Esophagus squamous epithelium (tissue), 4 donors: ENCODE data around the gene SYT14.

ENCODE experiments used
- POLR2A ChIP-seq, 4 donors: fragments of 450-650 bp; IDR thresholded peaks; one replicate each; pipeline ENCODE4 v1.6.1; 2017; ENCODE audit warnings: antibody characterized with exemption in 4 of 4, mild to moderate bottlenecking in 4 of 4, moderate library complexity in 3 of 4
- TF ChIP-seq, protein P1 (sequence below), 6 experiments: fragments of 450-650 bp in 4 of 6; fragments of 200-600 bp in 2 of 6; sonication (generic) in 2 of 6; IDR thresholded peaks; one replicate each; pipeline ENCODE4 v1.5.1; 2016 to 2019; ENCODE audit warnings: antibody characterized with exemption in 6 of 6, mild to moderate bottlenecking in 4 of 6, moderate library complexity in 4 of 6

- TF ChIP-seq, protein P1, sequence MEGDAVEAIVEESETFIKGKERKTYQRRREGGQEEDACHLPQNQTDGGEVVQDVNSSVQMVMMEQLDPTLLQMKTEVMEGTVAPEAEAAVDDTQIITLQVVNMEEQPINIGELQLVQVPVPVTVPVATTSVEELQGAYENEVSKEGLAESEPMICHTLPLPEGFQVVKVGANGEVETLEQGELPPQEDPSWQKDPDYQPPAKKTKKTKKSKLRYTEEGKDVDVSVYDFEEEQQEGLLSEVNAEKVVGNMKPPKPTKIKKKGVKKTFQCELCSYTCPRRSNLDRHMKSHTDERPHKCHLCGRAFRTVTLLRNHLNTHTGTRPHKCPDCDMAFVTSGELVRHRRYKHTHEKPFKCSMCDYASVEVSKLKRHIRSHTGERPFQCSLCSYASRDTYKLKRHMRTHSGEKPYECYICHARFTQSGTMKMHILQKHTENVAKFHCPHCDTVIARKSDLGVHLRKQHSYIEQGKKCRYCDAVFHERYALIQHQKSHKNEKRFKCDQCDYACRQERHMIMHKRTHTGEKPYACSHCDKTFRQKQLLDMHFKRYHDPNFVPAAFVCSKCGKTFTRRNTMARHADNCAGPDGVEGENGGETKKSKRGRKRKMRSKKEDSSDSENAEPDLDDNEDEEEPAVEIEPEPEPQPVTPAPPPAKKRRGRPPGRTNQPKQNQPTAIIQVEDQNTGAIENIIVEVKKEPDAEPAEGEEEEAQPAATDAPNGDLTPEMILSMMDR (IDR thresholded peaks at IDR 0.05): no peak
- TF ChIP-seq POLR2A (IDR thresholded peaks at IDR 0.05): no peak
Measured at GRCh38 chr1:210151052-210151672, 213.1 kb downstream of the SYT14 start.
